DND-41 (cell line): ENCODE results near the gene KCNG1.
A peak's percentile ranks its signal among the peaks of the same experiment; 100 is the strongest.

Experiments
- CTCF ChIP-seq: IDR thresholded peaks from 2 replicates; pipeline ENCODE4 v1.5.1; 2012; ENCODE audit warnings: borderline replicate concordance, low read length, moderate library complexity, mild to moderate bottlenecking; ENCODE audit not compliant: poor library complexity, severe bottlenecking; ENCODE audit errors: extremely low read depth
- EZH2 ChIP-seq: IDR thresholded peaks from 3 replicates; pipeline ENCODE4 v1.6.1; 2012; ENCODE audit warnings: borderline replicate concordance, low read depth, mild to moderate bottlenecking, moderate library complexity, low read length, inconsistent platforms; ENCODE audit not compliant: severe bottlenecking

- peak; percentile 26 for TF ChIP-seq EZH2
- no peak for TF ChIP-seq CTCF
These were observed 1.6 kb downstream of the KCNG1 start for GRCh38 chr20:51021067-51022025.
